Spleen (tissue), 11 donors: ENCODE results near the gene ODAD4. TPM values are rescaled to one million over a fixed set of nuclear protein-coding genes. Genes with fewer than 3 reads are reported as not detected.

Source experiments
- DNase-seq: peaks from one replicate; pipeline ENCODE4 v3.0.0-alpha.2; 2020
- H3K27ac ChIP-seq, 8 donors: fragments of 200-600 bp; sonication (generic) in 7 of 8; 1 replicate in 4 of 8; 2 replicates in 4 of 8; pipeline versions ENCODE4 v1.5.0 to v1.8.0; 2016 to 2021; ENCODE audit warnings: inconsistent platforms in 4 of 8, mild to moderate bottlenecking in 4 of 8, moderate library complexity in 1 of 8
- H3K27me3 ChIP-seq, 7 donors: fragments of 200-600 bp; sonication (generic) in 6 of 7; replicated peaks in 1 of 7; 1 replicate in 4 of 7; 2 replicates in 3 of 7; pipeline versions ENCODE4 v1.5.0 to v1.8.0; 2016 to 2021; ENCODE audit warnings: inconsistent platforms in 3 of 7, mild to moderate bottlenecking in 1 of 7
- H3K36me3 ChIP-seq, 6 donors: fragments of 200-600 bp; sonication (generic) in 5 of 6; 1 replicate in 4 of 6; 2 replicates in 2 of 6; pipeline versions ENCODE4 v1.5.0 to v1.8.0; 2016 to 2021; ENCODE audit warnings: inconsistent platforms in 2 of 6
- H3K4me1 ChIP-seq, 6 donors: fragments of 200-600 bp; sonication (generic) in 5 of 6; 1 replicate in 3 of 6; 2 replicates in 3 of 6; pipeline versions ENCODE4 v1.5.0 to v1.8.0; 2016 to 2021; ENCODE audit warnings: inconsistent platforms in 3 of 6
- H3K4me3 ChIP-seq, 8 donors: fragments of 200-600 bp; sonication (generic) in 7 of 8; 1 replicate in 4 of 8; 2 replicates in 4 of 8; pipeline versions ENCODE4 v1.5.0 to v1.8.0; 2016 to 2021; ENCODE audit warnings: inconsistent platforms in 4 of 8, mild to moderate bottlenecking in 4 of 8, moderate library complexity in 2 of 8
- H3K9me3 ChIP-seq, 8 donors: fragments of 200-600 bp; sonication (generic) in 7 of 8; 1 replicate in 4 of 8; 2 replicates in 4 of 8; pipeline versions ENCODE4 v1.5.0 to v1.8.0; 2016 to 2021; ENCODE audit warnings: inconsistent platforms in 4 of 8
- CTCF ChIP-seq, 11 experiments: fragments of 200-600 bp in 7 of 11; fragments of 450-650 bp in 4 of 11; sonication (generic) in 4 of 11; IDR thresholded peaks in 8 of 11; conservative IDR thresholded peaks in 3 of 11; 1 replicate in 7 of 11; 2 replicates in 4 of 11; pipeline versions ENCODE4 v1.4.0 to v1.8.0; 2016 to 2021; ENCODE audit warnings: antibody characterized with exemption in 11 of 11, inconsistent platforms in 4 of 11, mild to moderate bottlenecking in 1 of 11
- POLR2A ChIP-seq, 3 donors: fragments of 450-650 bp; IDR thresholded peaks; one replicate each; pipeline ENCODE4 v1.5.1; 2017; ENCODE audit warnings: antibody characterized with exemption in 3 of 3, mild to moderate bottlenecking in 1 of 3
- POLR2AphosphoS5 ChIP-seq, 3 donors: sonication (generic); formaldehyde crosslinking; IDR thresholded peaks; one replicate each; pipeline ENCODE4 v1.5.1; 2017; ENCODE audit warnings: antibody characterized with exemption in 3 of 3
- WGBS, 5 donors: extraction: QIAGEN DNeasy Blood & Tissue Kit in 3 of 5; methylation state at CpG; one replicate each; pipeline versions ENCODE4 v1.1.5 to v1.1.7; 2013 to 2018; 5-methylcytosine and 5-hydroxymethylcytosine counted together
- intact Hi-C: fragments of 100-400 bp; cut with DNase I; formaldehyde crosslinking; loops from one replicate; pipeline ENCODE4 v1.15.0; 2023; ENCODE audit warnings: low total_unique reads
- polyA plus RNA-seq, 3 donors: library from polyadenylated mRNA; stranded (reverse); fragments of 200-250 nt; gene quantifications; one replicate each; pipeline ENCODE4 v1.2.1, GENCODE V29; 2013
- total RNA-seq, 7 donors: library from RNA; depleted of rRNA in 3 of 7; stranded (reverse); fragments of >200 nt in 3 of 7; fragmentation: NEBNext Ultra II Directional in 4 of 7; extraction: Animal tissue kit (Norgen Biotek cat#: 25700) in 4 of 7; gene quantifications; one replicate each; pipeline versions ENCODE4 v1.1.0 to v1.2.1, GENCODE V29; 2016 to 2021
- donor health status: healthy with polysubstance abuse.
- donor health status: DM: no; HTN: no; CAD: no; lungs with moderate emphysema.
- donor health status: DM: no; HTN: no; CAD: no.
- donor health status: Bipolar disorder and iron deficiency.
- donor health status: healthy.
- donor health status: DM: no; HTN: no; CAD: no.
- donor health status: DM: yes; HTN: yes; CAD: no.

The ODAD4 gene
- total and polyA plus RNA-seq, 10 donors: 0.20 to 1.0 (median 0.33) TPM; not detected in 4

DNA sequence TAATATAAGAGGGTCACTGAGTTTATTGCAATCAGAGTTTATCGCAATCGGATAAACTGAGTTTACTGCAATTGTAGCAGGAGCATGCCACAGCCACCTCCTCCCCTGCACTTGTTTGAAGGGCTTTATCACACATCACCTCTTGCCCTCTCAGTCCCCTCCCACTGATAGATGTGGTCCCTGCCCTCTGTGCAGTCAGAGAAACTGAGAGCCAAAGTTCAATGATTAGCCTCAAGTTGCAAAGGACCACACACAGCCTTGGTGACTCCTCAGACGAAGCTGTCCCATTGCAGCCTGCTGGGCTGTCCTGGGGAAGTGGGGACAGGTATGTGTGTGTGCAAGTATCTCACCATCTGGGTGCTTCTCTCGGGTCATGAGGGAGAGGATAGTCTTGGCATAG, 25.2 kb upstream of the ODAD4 start:
- intact Hi-C loops: no loop called here
- DNase-seq: no peak
- H3K4me1 ChIP-seq: peaks cover 0 to 9% (median 2%) of the 10 kb centered on the region in 6 donors
- H3K4me3 ChIP-seq: no peak overlapping the region
- 92 to 98% (median 97%) methylated on average over 4 of the region's 4 CpGs for WGBS, 5 donors
- H3K27me3 ChIP-seq: no peaks in the 10 kb centered on the region
- H3K36me3 ChIP-seq: peaks cover 3 to 100% (median 92%) of the 10 kb centered on the region in 6 donors
- peak overlapping the region in 2 of 8 donors; percentile 63 to 69 for H3K27ac ChIP-seq
- no peaks in the 10 kb centered on the region for H3K9me3 ChIP-seq
- TF ChIP-seq POLR2A (IDR thresholded peaks at IDR 0.05) (no peak), CTCF (IDR thresholded peaks at IDR 0.05 in 8 of 11, conservative IDR thresholded peaks at IDR 0.05 in 3 of 11) (no peak), POLR2AphosphoS5 (IDR thresholded peaks at IDR 0.05) (no peak)

DNA sequence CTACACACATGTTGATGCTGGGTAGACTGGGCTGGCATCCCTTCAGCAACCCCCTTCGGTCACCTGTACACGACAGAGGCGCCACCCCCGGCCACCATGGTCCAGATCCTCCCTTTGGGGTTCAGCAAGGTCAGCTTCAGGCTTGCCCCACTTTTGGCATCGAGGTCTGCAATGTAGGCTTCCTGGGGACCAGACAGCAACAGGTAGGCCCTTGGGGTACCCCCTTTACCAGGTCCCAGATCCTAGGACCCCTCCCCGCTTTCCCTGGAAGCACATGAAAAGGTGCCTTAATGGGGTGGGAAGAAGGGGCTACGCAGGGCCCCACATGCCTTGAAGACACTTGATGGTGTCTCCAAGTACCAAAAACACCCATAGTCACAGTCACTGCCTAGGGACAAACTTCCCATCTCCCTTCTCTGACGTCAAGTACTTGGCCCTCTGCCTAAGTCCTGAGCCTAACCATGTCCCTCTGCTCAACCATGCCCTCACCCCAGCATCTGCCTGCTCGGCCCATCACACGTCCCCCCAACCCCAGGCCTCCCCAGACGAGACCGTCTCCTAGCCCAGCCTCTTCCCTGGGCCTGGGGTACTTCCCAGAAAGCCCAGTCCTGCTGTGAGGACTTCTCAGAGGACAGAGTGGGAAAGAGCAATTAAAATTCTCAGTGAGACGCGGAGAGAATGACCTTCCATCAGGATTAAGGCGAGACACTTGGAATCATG, 23.8 kb upstream of the ODAD4 start:
- WGBS, 5 donors: 87 to 92% (median 88%) methylated on average over 10 to 15 of the region's 15 CpGs
- H3K9me3 ChIP-seq: no peaks in the 10 kb centered on the region
- H3K4me3 ChIP-seq: no peak overlapping the region
- no peaks in the 10 kb centered on the region for H3K27me3 ChIP-seq
- TF ChIP-seq CTCF (IDR thresholded peaks at IDR 0.05 in 8 of 11, conservative IDR thresholded peaks at IDR 0.05 in 3 of 11): no peak
- TF ChIP-seq POLR2A (IDR thresholded peaks at IDR 0.05): no peak
- TF ChIP-seq POLR2AphosphoS5 (IDR thresholded peaks at IDR 0.05): peak in 2 of 3 donors; percentile 45 to 58
- no peak for DNase-seq
- H3K27ac ChIP-seq: peak overlapping the region; percentile 35 to 69 (median 56)
- peaks cover 0 to 9% (median 2%) of the 10 kb centered on the region in 6 donors for H3K4me1 ChIP-seq
- H3K36me3 ChIP-seq: peaks cover 3 to 100% (median 93%) of the 10 kb centered on the region in 6 donors
- intact Hi-C loops: no loop called here

- Histone ChIP-seq H3K27ac (peak overlapping the region; percentile 35 to 69 (median 56)), H3K27me3 (no peaks in the 10 kb centered on the region), H3K36me3 (peaks cover 3 to 100% (median 93%) of the 10 kb centered on the region in 6 donors), H3K9me3 (no peaks in the 10 kb centered on the region), H3K4me1 (peaks cover 0 to 9% (median 2%) of the 10 kb centered on the region in 6 donors), H3K4me3 (no peak overlapping the region)
- no peak for DNase-seq
- TF ChIP-seq POLR2AphosphoS5 (IDR thresholded peaks at IDR 0.05) (no peak), POLR2A (IDR thresholded peaks at IDR 0.05) (no peak), CTCF (IDR thresholded peaks at IDR 0.05 in 8 of 11, conservative IDR thresholded peaks at IDR 0.05 in 3 of 11) (no peak)
- WGBS, 5 donors: 72 to 92% (median 86%) methylated on average over 8 of the region's 8 CpGs
- intact Hi-C loops: no loop called here
These were observed 23.2 kb upstream of the ODAD4 start for GRCh38 chr17:41907185-41907556.
